WTC11 (cell line): ENCODE measurements around the gene GALM. TPM values are rescaled to one million over a fixed set of nuclear protein-coding genes. Genes with fewer than 3 reads are reported as not detected.

Source experiments
- ATAC-seq: fragments of 200-7000 bp; cut with Tn5 transposase; 2 replicates; pipeline ENCODE4 v1.10.0; 2021; ENCODE audit warnings: mild to moderate bottlenecking, moderate library complexity
- CTCF ChIA-PET: fragments of 300-600 bp; sonication (Branson Sonifier 250); formaldehyde crosslinking; loops from one replicate; lab custom pipeline; 2021; ENCODE audit warnings: antibody characterized with exemption; lab: Charles Lee
- POLR2A ChIA-PET: fragments of 350-600 bp; sonication (Branson Sonifier 250); formaldehyde crosslinking; loops from one replicate; lab custom pipeline; 2021; ENCODE audit warnings: antibody characterized with exemption; lab: Charles Lee
- DNase-seq: peaks from one replicate; pipeline ENCODE4 v3.0.0; 2021; ENCODE audit warnings: low spot score
- H3K27ac Mint-ChIP-seq: 2 replicates; pipeline ENCODE4 v1.8.0; 2021; ENCODE audit warnings: mixed read lengths
- H3K27me3 Mint-ChIP-seq: 2 replicates; pipeline ENCODE4 v1.8.0; 2021; ENCODE audit warnings: low read depth, mild to moderate bottlenecking, moderate library complexity, mixed read lengths
- H3K36me3 Mint-ChIP-seq: 2 replicates; pipeline ENCODE4 v1.8.0; 2021; ENCODE audit warnings: mixed read lengths
- H3K4me1 Mint-ChIP-seq: 2 replicates; pipeline ENCODE4 v1.8.0; 2022; ENCODE audit warnings: mixed read lengths
- H3K4me3 Mint-ChIP-seq: 2 replicates; pipeline ENCODE4 v1.8.0; 2021; ENCODE audit warnings: mild to moderate bottlenecking, moderate library complexity, mixed read lengths
- H3K9me3 Mint-ChIP-seq: 2 replicates; pipeline ENCODE4 v1.8.0; 2021; ENCODE audit warnings: mixed read lengths
- CBFB ChIP-seq: sonication (generic); formaldehyde crosslinking; IDR thresholded peaks from 2 replicates; pipeline ENCODE4 v1.8.1; 2022; ENCODE audit warnings: mild to moderate bottlenecking, low read depth, missing genetic modification reagents
- ELF4 ChIP-seq: sonication (generic); formaldehyde crosslinking; IDR thresholded peaks from 2 replicates; pipeline ENCODE4 v1.8.1; 2022; ENCODE audit warnings: low read depth, mild to moderate bottlenecking, moderate library complexity, missing genetic modification reagents
- EMX1 ChIP-seq: fragments of 250-450 bp; sonication (Bioruptor Pico); IDR thresholded peaks from 2 replicates; pipeline ENCODE4 v1.8.0; 2021; ENCODE audit warnings: mild to moderate bottlenecking
- IRF2 ChIP-seq: sonication (generic); formaldehyde crosslinking; IDR thresholded peaks from 2 replicates; pipeline ENCODE4 v1.8.0; 2022; ENCODE audit warnings: low read depth, missing genetic modification reagents, borderline replicate concordance
- JUN ChIP-seq: sonication (generic); formaldehyde crosslinking; IDR thresholded peaks from 2 replicates; pipeline ENCODE4 v1.8.0; 2023; ENCODE audit warnings: mild to moderate bottlenecking, missing genetic modification reagents
- KAT7 ChIP-seq: sonication (generic); formaldehyde crosslinking; IDR thresholded peaks from 2 replicates; pipeline ENCODE4 v1.8.1; 2023; ENCODE audit warnings: missing genetic modification reagents, mild to moderate bottlenecking, borderline replicate concordance
- MXD4 ChIP-seq: fragments of 250-450 bp; sonication (Bioruptor Pico); IDR thresholded peaks from 2 replicates; pipeline ENCODE4 v1.8.0; 2021; ENCODE audit warnings: mild to moderate bottlenecking, moderate library complexity, borderline replicate concordance
- MYBL2 ChIP-seq: sonication (generic); formaldehyde crosslinking; IDR thresholded peaks from 2 replicates; pipeline ENCODE4 v1.8.1; 2023; ENCODE audit warnings: mild to moderate bottlenecking, moderate library complexity, missing genetic modification reagents
- NFATC4 ChIP-seq: fragments of 250-450 bp; sonication (Bioruptor Pico); IDR thresholded peaks from 2 replicates; pipeline ENCODE4 v1.9.0; 2021; ENCODE audit warnings: mild to moderate bottlenecking
- NR1H2 ChIP-seq: sonication (generic); formaldehyde crosslinking; IDR thresholded peaks from 2 replicates; pipeline ENCODE4 v1.9.0; 2021; ENCODE audit warnings: mild to moderate bottlenecking, moderate library complexity, missing genetic modification reagents
- RORB ChIP-seq: fragments of 250-450 bp; sonication (Bioruptor Pico); IDR thresholded peaks from 2 replicates; pipeline ENCODE4 v1.9.0; 2021; ENCODE audit warnings: mild to moderate bottlenecking
- SP1 ChIP-seq: sonication (generic); formaldehyde crosslinking; conservative IDR thresholded peaks from 2 replicates; pipeline ENCODE4 v1.8.1; 2022; ENCODE audit warnings: missing genetic modification reagents
- TCF7 ChIP-seq: sonication (generic); formaldehyde crosslinking; IDR thresholded peaks from 2 replicates; pipeline ENCODE4 v1.8.0; 2022; ENCODE audit warnings: mild to moderate bottlenecking, low read depth, missing genetic modification reagents, moderate library complexity
- TP53 ChIP-seq: sonication (generic); formaldehyde crosslinking; IDR thresholded peaks from 2 replicates; pipeline ENCODE4 v1.8.1; 2023; ENCODE audit warnings: mild to moderate bottlenecking, missing genetic modification reagents
- ZNF219 ChIP-seq: sonication (generic); formaldehyde crosslinking; IDR thresholded peaks from 2 replicates; pipeline ENCODE4 v1.8.0; 2023; ENCODE audit warnings: missing genetic modification reagents, mild to moderate bottlenecking, borderline replicate concordance
- ZNF317 ChIP-seq: sonication (generic); formaldehyde crosslinking; IDR thresholded peaks from 2 replicates; pipeline ENCODE4 v1.8.1; 2023; ENCODE audit warnings: low read depth, mild to moderate bottlenecking, moderate library complexity, missing genetic modification reagents, borderline replicate concordance
- ZNF396 ChIP-seq: fragments of 250-450 bp; sonication (Bioruptor Pico); IDR thresholded peaks from 2 replicates; pipeline ENCODE4 v1.8.0; 2021; ENCODE audit warnings: mild to moderate bottlenecking, moderate library complexity, borderline replicate concordance
- total RNA-seq: library from RNA; stranded (reverse); gene quantifications from 3 replicates; pipeline ENCODE4 v1.2.3, GENCODE V29; 2021
- TF ChIP-seq, protein P1 (sequence below): sonication (generic); formaldehyde crosslinking; IDR thresholded peaks from 2 replicates; pipeline ENCODE4 v1.8.1; 2023; ENCODE audit warnings: mild to moderate bottlenecking, missing genetic modification reagents, borderline replicate concordance
- TF ChIP-seq, protein P2 (sequence below): sonication (generic); formaldehyde crosslinking; IDR thresholded peaks from 2 replicates; pipeline ENCODE4 v1.8.1; 2023; ENCODE audit warnings: mild to moderate bottlenecking, missing genetic modification reagents
- TF ChIP-seq, protein P3 (sequence below): sonication (generic); formaldehyde crosslinking; IDR thresholded peaks from 2 replicates; pipeline ENCODE4 v1.8.1; 2022; ENCODE audit warnings: mild to moderate bottlenecking, moderate library complexity, missing genetic modification reagents
- TF ChIP-seq, protein P4 (sequence below): sonication (generic); formaldehyde crosslinking; IDR thresholded peaks from 2 replicates; pipeline ENCODE4 v1.8.1; 2022; ENCODE audit warnings: mild to moderate bottlenecking, missing genetic modification reagents, moderate library complexity, borderline replicate concordance
- TF ChIP-seq, protein P5 (sequence below): sonication (generic); formaldehyde crosslinking; IDR thresholded peaks from 2 replicates; pipeline ENCODE4 v1.8.0; 2022; ENCODE audit warnings: mild to moderate bottlenecking, missing genetic modification reagents
- TF ChIP-seq, protein P6 (sequence below): sonication (generic); formaldehyde crosslinking; IDR thresholded peaks from 2 replicates; pipeline ENCODE4 v1.8.1; 2022; ENCODE audit warnings: low read depth, missing genetic modification reagents, borderline replicate concordance
- TF ChIP-seq, protein P7 (sequence below): sonication (generic); formaldehyde crosslinking; IDR thresholded peaks from 2 replicates; pipeline ENCODE4 v1.8.0; 2022; ENCODE audit warnings: mild to moderate bottlenecking, missing genetic modification reagents
- TF ChIP-seq, protein P8 (sequence below): fragments of 250-450 bp; sonication (Bioruptor Pico); conservative IDR thresholded peaks from 2 replicates; pipeline ENCODE4 v1.9.0; 2021; ENCODE audit warnings: mild to moderate bottlenecking

The GALM gene
- total RNA-seq, 1 experiment from 2014 or later, result 11.2 TPM

DNA sequence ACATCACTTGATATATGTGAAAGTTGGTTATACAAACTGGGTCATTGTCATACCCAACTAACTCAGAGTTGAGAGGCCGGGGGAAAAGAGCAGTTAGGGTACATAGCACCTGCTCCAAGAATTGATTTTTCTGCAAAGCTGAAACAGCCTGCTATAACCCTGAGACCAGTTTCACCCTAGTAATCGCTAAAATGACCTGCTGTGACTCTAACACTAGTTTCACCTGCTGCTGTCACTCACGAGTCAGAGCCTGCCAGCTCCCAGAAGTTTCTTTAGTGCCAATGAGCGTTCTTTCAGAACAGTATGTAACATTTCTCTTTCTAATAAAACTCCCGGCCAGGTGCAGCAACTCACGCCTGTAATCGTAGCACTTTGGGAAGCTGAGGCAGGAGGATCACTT, 57.3 kb downstream of the GALM start (continued):
- TF ChIP-seq, protein P1, sequence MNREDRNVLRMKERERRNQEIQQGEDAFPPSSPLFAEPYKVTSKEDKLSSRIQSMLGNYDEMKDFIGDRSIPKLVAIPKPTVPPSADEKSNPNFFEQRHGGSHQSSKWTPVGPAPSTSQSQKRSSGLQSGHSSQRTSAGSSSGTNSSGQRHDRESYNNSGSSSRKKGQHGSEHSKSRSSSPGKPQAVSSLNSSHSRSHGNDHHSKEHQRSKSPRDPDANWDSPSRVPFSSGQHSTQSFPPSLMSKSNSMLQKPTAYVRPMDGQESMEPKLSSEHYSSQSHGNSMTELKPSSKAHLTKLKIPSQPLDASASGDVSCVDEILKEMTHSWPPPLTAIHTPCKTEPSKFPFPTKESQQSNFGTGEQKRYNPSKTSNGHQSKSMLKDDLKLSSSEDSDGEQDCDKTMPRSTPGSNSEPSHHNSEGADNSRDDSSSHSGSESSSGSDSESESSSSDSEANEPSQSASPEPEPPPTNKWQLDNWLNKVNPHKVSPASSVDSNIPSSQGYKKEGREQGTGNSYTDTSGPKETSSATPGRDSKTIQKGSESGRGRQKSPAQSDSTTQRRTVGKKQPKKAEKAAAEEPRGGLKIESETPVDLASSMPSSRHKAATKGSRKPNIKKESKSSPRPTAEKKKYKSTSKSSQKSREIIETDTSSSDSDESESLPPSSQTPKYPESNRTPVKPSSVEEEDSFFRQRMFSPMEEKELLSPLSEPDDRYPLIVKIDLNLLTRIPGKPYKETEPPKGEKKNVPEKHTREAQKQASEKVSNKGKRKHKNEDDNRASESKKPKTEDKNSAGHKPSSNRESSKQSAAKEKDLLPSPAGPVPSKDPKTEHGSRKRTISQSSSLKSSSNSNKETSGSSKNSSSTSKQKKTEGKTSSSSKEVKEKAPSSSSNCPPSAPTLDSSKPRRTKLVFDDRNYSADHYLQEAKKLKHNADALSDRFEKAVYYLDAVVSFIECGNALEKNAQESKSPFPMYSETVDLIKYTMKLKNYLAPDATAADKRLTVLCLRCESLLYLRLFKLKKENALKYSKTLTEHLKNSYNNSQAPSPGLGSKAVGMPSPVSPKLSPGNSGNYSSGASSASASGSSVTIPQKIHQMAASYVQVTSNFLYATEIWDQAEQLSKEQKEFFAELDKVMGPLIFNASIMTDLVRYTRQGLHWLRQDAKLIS (CRISPR knock-in tag), result no peak
- TF ChIP-seq, protein P2, sequence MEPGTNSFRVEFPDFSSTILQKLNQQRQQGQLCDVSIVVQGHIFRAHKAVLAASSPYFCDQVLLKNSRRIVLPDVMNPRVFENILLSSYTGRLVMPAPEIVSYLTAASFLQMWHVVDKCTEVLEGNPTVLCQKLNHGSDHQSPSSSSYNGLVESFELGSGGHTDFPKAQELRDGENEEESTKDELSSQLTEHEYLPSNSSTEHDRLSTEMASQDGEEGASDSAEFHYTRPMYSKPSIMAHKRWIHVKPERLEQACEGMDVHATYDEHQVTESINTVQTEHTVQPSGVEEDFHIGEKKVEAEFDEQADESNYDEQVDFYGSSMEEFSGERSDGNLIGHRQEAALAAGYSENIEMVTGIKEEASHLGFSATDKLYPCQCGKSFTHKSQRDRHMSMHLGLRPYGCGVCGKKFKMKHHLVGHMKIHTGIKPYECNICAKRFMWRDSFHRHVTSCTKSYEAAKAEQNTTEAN, result no peak
- TF ChIP-seq ELF4 (no peak), EMX1 (no peak), JUN (no peak), ZNF317 (no peak), CBFB (CRISPR knock-in tag) (no peak), RORB (CRISPR knock-in tag) (no peak), MYBL2 (CRISPR knock-in tag) (no peak), MXD4 (CRISPR knock-in tag) (no peak), TCF7 (no peak), SP1 (no peak), ZNF396 (CRISPR knock-in tag) (no peak)
- TF ChIP-seq, protein P3, sequence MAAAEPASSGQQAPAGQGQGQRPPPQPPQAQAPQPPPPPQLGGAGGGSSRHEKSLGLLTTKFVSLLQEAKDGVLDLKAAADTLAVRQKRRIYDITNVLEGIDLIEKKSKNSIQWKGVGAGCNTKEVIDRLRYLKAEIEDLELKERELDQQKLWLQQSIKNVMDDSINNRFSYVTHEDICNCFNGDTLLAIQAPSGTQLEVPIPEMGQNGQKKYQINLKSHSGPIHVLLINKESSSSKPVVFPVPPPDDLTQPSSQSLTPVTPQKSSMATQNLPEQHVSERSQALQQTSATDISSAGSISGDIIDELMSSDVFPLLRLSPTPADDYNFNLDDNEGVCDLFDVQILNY (CRISPR knock-in tag), result no peak
- TF ChIP-seq, protein P4, sequence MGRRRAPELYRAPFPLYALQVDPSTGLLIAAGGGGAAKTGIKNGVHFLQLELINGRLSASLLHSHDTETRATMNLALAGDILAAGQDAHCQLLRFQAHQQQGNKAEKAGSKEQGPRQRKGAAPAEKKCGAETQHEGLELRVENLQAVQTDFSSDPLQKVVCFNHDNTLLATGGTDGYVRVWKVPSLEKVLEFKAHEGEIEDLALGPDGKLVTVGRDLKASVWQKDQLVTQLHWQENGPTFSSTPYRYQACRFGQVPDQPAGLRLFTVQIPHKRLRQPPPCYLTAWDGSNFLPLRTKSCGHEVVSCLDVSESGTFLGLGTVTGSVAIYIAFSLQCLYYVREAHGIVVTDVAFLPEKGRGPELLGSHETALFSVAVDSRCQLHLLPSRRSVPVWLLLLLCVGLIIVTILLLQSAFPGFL (CRISPR knock-in tag), result no peak

DNA sequence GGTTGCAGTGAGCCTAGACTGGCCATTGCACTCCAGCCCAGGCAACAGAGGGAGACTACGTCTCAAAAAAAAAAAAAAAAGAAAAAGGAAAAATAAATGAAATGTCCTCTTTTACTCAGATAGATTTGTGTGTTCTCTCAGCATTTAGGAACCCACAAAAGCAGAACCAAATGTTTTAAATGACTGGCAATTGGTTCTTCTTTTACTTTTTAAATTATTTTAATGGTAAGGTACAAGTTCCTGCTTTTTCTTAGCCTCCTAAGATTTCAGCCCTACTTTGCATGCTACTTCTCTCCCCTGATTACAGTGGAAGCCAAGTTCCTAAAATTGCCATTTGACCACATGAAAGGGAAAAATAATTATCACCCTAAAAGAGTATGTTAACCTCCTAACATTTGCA, 61.7 kb downstream of the GALM start:
- TF ChIP-seq NFATC4 (no peak), TP53 (CRISPR knock-in tag) (no peak), NR1H2 (CRISPR knock-in tag) (no peak), MYBL2 (CRISPR knock-in tag) (no peak), SP1 (no peak), KAT7 (CRISPR knock-in tag) (no peak), ZNF219 (no peak), ZNF396 (CRISPR knock-in tag) (no peak), IRF2 (CRISPR knock-in tag) (no peak)
- TF ChIP-seq, protein P5, sequence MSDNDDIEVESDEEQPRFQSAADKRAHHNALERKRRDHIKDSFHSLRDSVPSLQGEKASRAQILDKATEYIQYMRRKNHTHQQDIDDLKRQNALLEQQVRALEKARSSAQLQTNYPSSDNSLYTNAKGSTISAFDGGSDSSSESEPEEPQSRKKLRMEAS (CRISPR knock-in tag), result no peak
- TF ChIP-seq, protein P6, sequence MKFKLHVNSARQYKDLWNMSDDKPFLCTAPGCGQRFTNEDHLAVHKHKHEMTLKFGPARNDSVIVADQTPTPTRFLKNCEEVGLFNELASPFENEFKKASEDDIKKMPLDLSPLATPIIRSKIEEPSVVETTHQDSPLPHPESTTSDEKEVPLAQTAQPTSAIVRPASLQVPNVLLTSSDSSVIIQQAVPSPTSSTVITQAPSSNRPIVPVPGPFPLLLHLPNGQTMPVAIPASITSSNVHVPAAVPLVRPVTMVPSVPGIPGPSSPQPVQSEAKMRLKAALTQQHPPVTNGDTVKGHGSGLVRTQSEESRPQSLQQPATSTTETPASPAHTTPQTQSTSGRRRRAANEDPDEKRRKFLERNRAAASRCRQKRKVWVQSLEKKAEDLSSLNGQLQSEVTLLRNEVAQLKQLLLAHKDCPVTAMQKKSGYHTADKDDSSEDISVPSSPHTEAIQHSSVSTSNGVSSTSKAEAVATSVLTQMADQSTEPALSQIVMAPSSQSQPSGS (CRISPR knock-in tag), result no peak
- TF ChIP-seq, protein P7, sequence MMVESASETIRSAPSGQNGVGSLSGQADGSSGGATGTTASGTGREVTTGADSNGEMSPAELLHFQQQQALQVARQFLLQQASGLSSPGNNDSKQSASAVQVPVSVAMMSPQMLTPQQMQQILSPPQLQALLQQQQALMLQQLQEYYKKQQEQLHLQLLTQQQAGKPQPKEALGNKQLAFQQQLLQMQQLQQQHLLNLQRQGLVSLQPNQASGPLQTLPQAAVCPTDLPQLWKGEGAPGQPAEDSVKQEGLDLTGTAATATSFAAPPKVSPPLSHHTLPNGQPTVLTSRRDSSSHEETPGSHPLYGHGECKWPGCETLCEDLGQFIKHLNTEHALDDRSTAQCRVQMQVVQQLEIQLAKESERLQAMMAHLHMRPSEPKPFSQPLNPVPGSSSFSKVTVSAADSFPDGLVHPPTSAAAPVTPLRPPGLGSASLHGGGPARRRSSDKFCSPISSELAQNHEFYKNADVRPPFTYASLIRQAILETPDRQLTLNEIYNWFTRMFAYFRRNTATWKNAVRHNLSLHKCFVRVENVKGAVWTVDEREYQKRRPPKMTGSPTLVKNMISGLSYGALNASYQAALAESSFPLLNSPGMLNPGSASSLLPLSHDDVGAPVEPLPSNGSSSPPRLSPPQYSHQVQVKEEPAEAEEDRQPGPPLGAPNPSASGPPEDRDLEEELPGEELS (CRISPR knock-in tag), result no peak
- TF ChIP-seq, protein P8, sequence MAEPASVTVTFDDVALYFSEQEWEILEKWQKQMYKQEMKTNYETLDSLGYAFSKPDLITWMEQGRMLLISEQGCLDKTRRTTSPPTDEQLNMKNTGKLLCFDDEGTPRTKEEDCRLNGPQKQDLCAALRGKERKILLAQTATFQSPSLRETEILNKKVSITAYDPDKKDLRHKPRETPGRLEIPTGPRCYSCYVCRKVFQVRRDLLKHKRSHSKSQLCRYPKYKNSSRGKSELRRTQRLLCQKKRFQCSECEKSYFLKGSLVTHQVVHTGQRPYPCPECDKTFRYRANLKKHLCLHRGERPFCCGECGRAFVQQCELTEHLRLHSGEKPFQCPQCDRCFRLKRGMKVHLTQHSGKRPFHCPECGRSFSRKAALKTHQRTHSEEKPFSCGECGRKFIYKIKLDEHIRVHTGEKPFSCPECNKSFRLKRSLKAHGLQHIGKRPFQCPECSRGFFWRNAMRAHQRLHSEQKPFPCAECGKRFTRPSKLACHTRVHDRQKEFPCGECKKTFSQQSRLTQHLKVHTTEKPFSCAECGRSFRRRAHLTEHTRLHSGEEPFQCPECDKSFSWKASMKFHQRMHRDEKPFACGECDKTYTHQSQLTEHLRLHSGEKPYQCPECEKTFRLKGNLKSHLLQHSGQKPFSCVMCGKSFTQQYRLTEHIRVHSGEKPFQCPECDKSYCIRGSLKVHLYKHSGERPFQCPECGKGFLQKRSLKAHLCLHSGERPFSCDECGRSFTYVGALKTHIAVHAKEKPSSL (CRISPR knock-in tag), result no peak
- DNase-seq, result no peak
- H3K27ac Mint-ChIP-seq, result no peak overlapping the region
- H3K36me3 Mint-ChIP-seq, result peaks cover 7% of the 10 kb centered on the region
- ATAC-seq, result no peak
- no peaks in the 10 kb centered on the region for H3K27me3 Mint-ChIP-seq
- POLR2A ChIA-PET, result no interaction called here
- H3K9me3 Mint-ChIP-seq, result no peaks in the 10 kb centered on the region
- H3K4me3 Mint-ChIP-seq, result no peak overlapping the region
- no peaks in the 10 kb centered on the region for H3K4me1 Mint-ChIP-seq
- CTCF ChIA-PET, result interaction anchor here (1.3 kb wide), 1 partner anchor 146 kb away, joined by 3 read pairs; no protein-coding TSS in a partner anchor
